ENCODE measurements around the gene MLYCD. TPM values are rescaled to one million over a fixed set of nuclear protein-coding genes. Genes with fewer than 3 reads are reported as not detected.
A peak's percentile ranks its signal among the peaks of the same experiment; 100 is the strongest.

The MLYCD gene
- total and polyA plus RNA-seq, 9 donors: 4.4 to 11.8 (median 7.6) TPM

GRCh38 chr16:83891742-83892141, 7.2 kb upstream of the MLYCD start:
- no peak for DNase-seq
- intact Hi-C loops (cut with DNase I): no loop called here
- no peak overlapping the region for H3K4me3 ChIP-seq
- no peaks in the 10 kb centered on the region for H3K27me3 ChIP-seq
- peaks cover 1% of the 10 kb centered on the region for H3K4me1 ChIP-seq (ENCODE audit: insufficient read depth)
- 74 to 81% (median 75%) methylated on average over 3 of the region's 3 CpGs for WGBS, 3 donors
- TF ChIP-seq CTCF (IDR thresholded peaks at IDR 0.05): no peak
- no peak for TF ChIP-seq EP300 (IDR thresholded peaks at IDR 0.05)
- TF ChIP-seq POLR2A (IDR thresholded peaks at IDR 0.05): no peak
- H3K36me3 ChIP-seq: no peaks in the 10 kb centered on the region
- no peaks in the 10 kb centered on the region for H3K9me3 ChIP-seq
- H3K27ac ChIP-seq: no peak overlapping the region

DNA sequence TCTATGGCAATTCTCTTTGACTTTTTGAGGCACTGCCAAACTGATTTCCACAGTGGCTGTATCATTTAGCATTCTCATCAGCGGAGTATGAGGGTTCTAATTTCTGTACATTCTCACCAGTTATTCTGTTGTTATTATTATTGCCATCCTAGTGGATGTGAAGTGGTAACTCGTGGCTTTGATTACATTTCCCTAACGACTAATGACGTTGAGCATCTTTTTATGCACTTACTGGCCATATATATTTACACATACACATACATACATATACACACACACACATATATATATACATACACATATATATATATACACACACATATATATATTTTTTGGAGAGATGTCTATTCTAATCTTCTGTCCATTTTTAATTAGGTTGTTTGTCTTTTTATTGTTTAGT, 3.7 kb upstream of the MLYCD start:
- intact Hi-C loops (cut with DNase I): no loop called here
- Histone ChIP-seq H3K9me3 (no peaks in the 10 kb centered on the region), H3K27me3 (no peaks in the 10 kb centered on the region), H3K36me3 (no peaks in the 10 kb centered on the region), H3K4me3 (no peak overlapping the region), H3K4me1 (ENCODE audit: insufficient read depth) (peaks cover 6% of the 10 kb centered on the region), H3K27ac (no peak overlapping the region)
- TF ChIP-seq CTCF (IDR thresholded peaks at IDR 0.05) (no peak), EP300 (IDR thresholded peaks at IDR 0.05) (no peak), POLR2A (IDR thresholded peaks at IDR 0.05) (no peak)
- no peak for DNase-seq
- WGBS, 3 donors: 75 to 84% (median 78%) methylated on average over 4 of the region's 4 CpGs

DNA sequence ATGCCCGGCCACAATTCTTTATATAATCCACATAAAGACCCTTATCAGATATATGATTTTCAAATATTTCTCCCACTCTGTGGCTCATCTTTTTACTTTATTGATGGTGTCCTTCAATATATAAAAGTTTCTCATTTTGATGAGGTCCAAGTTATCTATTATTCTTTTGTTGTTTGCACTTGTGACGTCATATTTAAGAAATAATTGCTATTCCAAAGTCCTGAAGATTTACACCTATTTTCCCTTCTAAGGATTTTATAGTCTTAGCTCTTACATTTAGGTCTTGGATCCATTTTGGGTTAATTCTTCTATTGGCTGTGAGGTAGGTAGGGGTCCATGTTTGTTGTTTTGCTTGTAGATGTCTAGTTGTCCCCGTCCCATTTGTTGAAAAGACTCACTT, 3.0 kb upstream of the MLYCD start:
- DNase-seq: no peak
- intact Hi-C loops (cut with DNase I): no loop called here
- 73 to 88% (median 87%) methylated on average over 3 of the region's 3 CpGs for WGBS, 3 donors

GRCh38 chr16:83899272-83899897, 470 bp downstream of the MLYCD start:
- WGBS, 3 donors: 0% methylated on average over 33 to 73 of the region's 73 CpGs
- DNase-seq: peak; percentile 34 to 70 (median 51)
- intact Hi-C loops (cut with DNase I): no loop called here

More for the DNA sequence above, 3.0 kb upstream of the MLYCD start:
- TF ChIP-seq POLR2A (IDR thresholded peaks at IDR 0.05): no peak
- TF ChIP-seq EP300 (IDR thresholded peaks at IDR 0.05): no peak
- no peak for TF ChIP-seq CTCF (IDR thresholded peaks at IDR 0.05)
- Histone ChIP-seq H3K27ac (no peak overlapping the region), H3K27me3 (no peaks in the 10 kb centered on the region), H3K9me3 (no peaks in the 10 kb centered on the region), H3K4me1 (ENCODE audit: insufficient read depth) (peaks cover 7% of the 10 kb centered on the region), H3K36me3 (no peaks in the 10 kb centered on the region), H3K4me3 (no peak overlapping the region)

More at GRCh38 chr16:83899272-83899897, 470 bp downstream of the MLYCD start:
- no peak for TF ChIP-seq EP300 (IDR thresholded peaks at IDR 0.05)
- TF ChIP-seq CTCF (IDR thresholded peaks at IDR 0.05): peak in 1 of 3 donors; percentile 20
- Histone ChIP-seq H3K27ac (peak overlapping the region; percentile 33 to 91), H3K27me3 (no peaks in the 10 kb centered on the region), H3K4me3 (peak overlapping the region; percentile 97), H3K36me3 (no peaks in the 10 kb centered on the region), H3K9me3 (no peaks in the 10 kb centered on the region), H3K4me1 (ENCODE audit: insufficient read depth) (peaks cover 17% of the 10 kb centered on the region)

All from ovary (tissue), 9 donors.